ENCODE data around the gene C11orf97. TPM values are rescaled to one million over a fixed set of nuclear protein-coding genes. Genes with fewer than 3 reads are reported as not detected.

Gene C11orf97
- polyA plus RNA-seq, 1 donor from 2014 or later, result not detected

- H3K27ac Mint-ChIP-seq, result no peak overlapping the region
- peaks cover 5 to 8% (median 6%) of the 10 kb centered on the region in 3 donors for H3K4me1 Mint-ChIP-seq
- peak overlapping the region in 1 of 4 donors; percentile 55 for H3K4me3 Mint-ChIP-seq
- H3K36me3 Mint-ChIP-seq, result no peaks in the 10 kb centered on the region
- H3K27me3 Mint-ChIP-seq, result peaks cover 26% of the 10 kb centered on the region
- H3K9me3 Mint-ChIP-seq, result no peaks in the 10 kb centered on the region
Observed at GRCh38 chr11:94513091-94513490, 830 bp downstream of the C11orf97 start.

- no peak overlapping the region for H3K4me3 Mint-ChIP-seq
- H3K36me3 Mint-ChIP-seq, result no peaks in the 10 kb centered on the region
- no peak overlapping the region for H3K27ac Mint-ChIP-seq
- H3K9me3 Mint-ChIP-seq, result no peaks in the 10 kb centered on the region
- peaks cover 5 to 8% (median 6%) of the 10 kb centered on the region in 3 donors for H3K4me1 Mint-ChIP-seq
- peaks cover 25% of the 10 kb centered on the region for H3K27me3 Mint-ChIP-seq
Observed at GRCh38 chr11:94515398-94515797, 3.1 kb downstream of the C11orf97 start.

GRCh38 chr11:94516725-94517124 lies 4.5 kb downstream of the C11orf97 start:
- Mint-ChIP-seq H3K9me3 (no peaks in the 10 kb centered on the region), H3K27me3 (peaks cover 20% of the 10 kb centered on the region), H3K4me1 (peaks cover 5 to 8% (median 6%) of the 10 kb centered on the region in 3 donors), H3K27ac (no peak overlapping the region), H3K4me3 (no peak overlapping the region), H3K36me3 (no peaks in the 10 kb centered on the region)

- Mint-ChIP-seq H3K36me3 (no peaks in the 10 kb centered on the region), H3K4me3 (no peak overlapping the region), H3K27me3 (peaks cover 11% of the 10 kb centered on the region), H3K27ac (no peak overlapping the region), H3K4me1 (no peaks in the 10 kb centered on the region), H3K9me3 (no peaks in the 10 kb centered on the region)
Observed at GRCh38 chr11:94518300-94518699, 6.0 kb downstream of the C11orf97 start.

- peaks cover 14% of the 10 kb centered on the region for H3K27me3 Mint-ChIP-seq
- H3K4me3 Mint-ChIP-seq, result no peak overlapping the region
- H3K36me3 Mint-ChIP-seq, result no peaks in the 10 kb centered on the region
- H3K4me1 Mint-ChIP-seq, result no peaks in the 10 kb centered on the region
- no peak overlapping the region for H3K27ac Mint-ChIP-seq
- H3K9me3 Mint-ChIP-seq, result no peaks in the 10 kb centered on the region
Observed at GRCh38 chr11:94519478-94520084, 7.3 kb downstream of the C11orf97 start.

- Mint-ChIP-seq H3K9me3 (no peaks in the 10 kb centered on the region), H3K4me1 (no peaks in the 10 kb centered on the region), H3K27me3 (peaks cover 4% of the 10 kb centered on the region), H3K27ac (no peak overlapping the region), H3K36me3 (no peaks in the 10 kb centered on the region), H3K4me3 (no peak overlapping the region)
Observed at GRCh38 chr11:94521684-94522083, 9.4 kb downstream of the C11orf97 start.

- H3K27ac Mint-ChIP-seq, result no peak overlapping the region
- no peaks in the 10 kb centered on the region for H3K36me3 Mint-ChIP-seq
- no peak overlapping the region for H3K4me3 Mint-ChIP-seq
- H3K4me1 Mint-ChIP-seq, result no peaks in the 10 kb centered on the region
- H3K9me3 Mint-ChIP-seq, result no peaks in the 10 kb centered on the region
- peaks cover 7% of the 10 kb centered on the region for H3K27me3 Mint-ChIP-seq
Observed at GRCh38 chr11:94524341-94524740, 12.1 kb downstream of the C11orf97 start.

GRCh38 chr11:94525546-94526324 lies 13.5 kb downstream of the C11orf97 start:
- Mint-ChIP-seq H3K9me3 (no peaks in the 10 kb centered on the region), H3K27me3 (peaks cover 10% of the 10 kb centered on the region), H3K4me1 (no peaks in the 10 kb centered on the region), H3K36me3 (no peaks in the 10 kb centered on the region), H3K4me3 (no peak overlapping the region), H3K27ac (no peak overlapping the region)

GRCh38 chr11:94526645-94527438 lies 14.6 kb downstream of the C11orf97 start:
- H3K36me3 Mint-ChIP-seq, result no peaks in the 10 kb centered on the region
- peaks cover 10% of the 10 kb centered on the region for H3K27me3 Mint-ChIP-seq
- no peaks in the 10 kb centered on the region for H3K9me3 Mint-ChIP-seq
- H3K4me3 Mint-ChIP-seq, result no peak overlapping the region
- H3K27ac Mint-ChIP-seq, result no peak overlapping the region
- no peaks in the 10 kb centered on the region for H3K4me1 Mint-ChIP-seq

GRCh38 chr11:94528551-94528950 lies 16.3 kb downstream of the C11orf97 start:
- no peak overlapping the region for H3K4me3 Mint-ChIP-seq
- peaks cover 12% of the 10 kb centered on the region for H3K27me3 Mint-ChIP-seq

GRCh38 chr11:94532211-94532610 lies 19.9 kb downstream of the C11orf97 start:
- Mint-ChIP-seq H3K4me1 (no peaks in the 10 kb centered on the region), H3K27me3 (peaks cover 17% of the 10 kb centered on the region), H3K9me3 (no peaks in the 10 kb centered on the region), H3K36me3 (no peaks in the 10 kb centered on the region), H3K4me3 (no peak overlapping the region), H3K27ac (no peak overlapping the region)

More at GRCh38 chr11:94528551-94528950, 16.3 kb downstream of the C11orf97 start:
- H3K36me3 Mint-ChIP-seq, result no peaks in the 10 kb centered on the region
- no peaks in the 10 kb centered on the region for H3K9me3 Mint-ChIP-seq
- no peak overlapping the region for H3K27ac Mint-ChIP-seq
- H3K4me1 Mint-ChIP-seq, result no peaks in the 10 kb centered on the region

GRCh38 chr11:94533206-94533605 lies 20.9 kb downstream of the C11orf97 start:
- Mint-ChIP-seq H3K4me1 (no peaks in the 10 kb centered on the region), H3K4me3 (no peak overlapping the region), H3K9me3 (no peaks in the 10 kb centered on the region), H3K27me3 (peaks cover 16% of the 10 kb centered on the region), H3K27ac (no peak overlapping the region), H3K36me3 (no peaks in the 10 kb centered on the region)

GRCh38 chr11:94533696-94534630 lies 21.7 kb downstream of the C11orf97 start:
- Mint-ChIP-seq H3K4me1 (no peaks in the 10 kb centered on the region), H3K4me3 (no peak overlapping the region), H3K36me3 (no peaks in the 10 kb centered on the region), H3K27ac (no peak overlapping the region), H3K27me3 (peaks cover 15% of the 10 kb centered on the region), H3K9me3 (no peaks in the 10 kb centered on the region)

- H3K4me1 Mint-ChIP-seq, result no peaks in the 10 kb centered on the region
- peaks cover 12% of the 10 kb centered on the region for H3K27me3 Mint-ChIP-seq
- H3K27ac Mint-ChIP-seq, result no peak overlapping the region
- no peaks in the 10 kb centered on the region for H3K9me3 Mint-ChIP-seq
- H3K36me3 Mint-ChIP-seq, result no peaks in the 10 kb centered on the region
- H3K4me3 Mint-ChIP-seq, result no peak overlapping the region
Observed at GRCh38 chr11:94536386-94536785, 24.1 kb downstream of the C11orf97 start.

All from IgD-negative memory B cell (primary cell).